Stimulated activated memory B cell treated with anti-CD40 and anti-IgM and Interleukin-4, amounts not matched to agents 10 μg/mL and 1 μg/mL and 100 μg/mL, for 72 hours (primary cell): Measurements from ENCODE around the gene NPY2R.

Experiments used
- ATAC-seq: fragments of 150-1000 bp; cut with Tn5 transposase; 2 replicates; pipeline ENCODE4 v1.10.0; 2021
- H3K27ac Mint-ChIP-seq: one replicate; pipeline ENCODE4 v1.8.0; 2022; ENCODE audit warnings: mild to moderate bottlenecking, mixed read lengths
- H3K27me3 Mint-ChIP-seq: one replicate; pipeline ENCODE4 v1.8.0; 2022; ENCODE audit warnings: mixed read lengths
- H3K36me3 Mint-ChIP-seq: one replicate; pipeline ENCODE4 v1.8.0; 2022; ENCODE audit warnings: mixed read lengths
- H3K4me1 Mint-ChIP-seq: one replicate; pipeline ENCODE4 v1.8.0; 2022; ENCODE audit warnings: mixed read lengths
- H3K4me3 Mint-ChIP-seq: one replicate; pipeline ENCODE4 v1.8.0; 2022; ENCODE audit warnings: mild to moderate bottlenecking, moderate library complexity, mixed read lengths
- H3K9me3 Mint-ChIP-seq: one replicate; pipeline ENCODE4 v1.8.0; 2022; ENCODE audit warnings: mixed read lengths

Gene NPY2R

DNA sequence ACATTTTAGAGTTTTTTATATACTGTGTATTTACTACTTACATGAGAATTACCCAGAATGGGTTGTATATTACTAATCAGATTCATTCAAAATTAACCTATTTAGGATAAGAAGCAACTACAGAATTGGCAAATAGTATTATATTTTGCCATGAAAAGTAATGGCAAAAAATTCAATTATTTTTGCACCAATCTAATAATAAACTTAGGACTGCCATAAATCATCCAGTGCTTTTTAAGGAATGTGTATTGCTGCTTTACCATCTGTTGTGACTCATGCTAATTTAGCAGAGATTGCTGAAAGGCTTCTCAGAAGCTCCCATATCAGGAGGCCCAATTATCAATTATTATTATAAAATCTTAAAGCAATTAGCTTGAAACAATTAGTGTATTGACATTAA is 24.0 kb downstream of the NPY2R start:
- no peaks in the 10 kb centered on the region for H3K27me3 Mint-ChIP-seq
- no peak for ATAC-seq
- no peak overlapping the region for H3K4me3 Mint-ChIP-seq
- H3K4me1 Mint-ChIP-seq = no peaks in the 10 kb centered on the region
- H3K9me3 Mint-ChIP-seq = no peaks in the 10 kb centered on the region
- no peak overlapping the region for H3K27ac Mint-ChIP-seq
- H3K36me3 Mint-ChIP-seq = no peaks in the 10 kb centered on the region

DNA sequence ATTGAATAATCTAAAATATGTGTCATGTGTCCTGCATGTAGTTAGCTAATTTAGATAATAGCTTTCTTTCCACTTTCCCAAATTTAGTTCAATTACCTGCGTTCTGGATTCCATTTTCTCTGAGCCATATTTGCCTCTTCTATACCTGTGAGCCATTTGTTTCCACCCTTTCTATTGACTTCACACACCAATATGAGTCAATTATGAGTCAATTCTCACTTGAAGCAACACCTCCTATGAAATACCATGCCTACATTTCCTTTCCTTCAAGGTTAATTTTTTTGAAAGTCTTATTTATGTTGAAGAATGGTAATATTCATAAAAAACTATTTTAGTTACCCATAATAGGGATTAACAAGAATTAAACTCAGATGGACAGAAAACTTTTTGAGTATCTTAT is 25.8 kb downstream of the NPY2R start:
- Mint-ChIP-seq H3K9me3 (no peaks in the 10 kb centered on the region), H3K27ac (no peak overlapping the region), H3K36me3 (no peaks in the 10 kb centered on the region), H3K27me3 (no peaks in the 10 kb centered on the region), H3K4me1 (no peaks in the 10 kb centered on the region), H3K4me3 (no peak overlapping the region)
- ATAC-seq = no peak

DNA sequence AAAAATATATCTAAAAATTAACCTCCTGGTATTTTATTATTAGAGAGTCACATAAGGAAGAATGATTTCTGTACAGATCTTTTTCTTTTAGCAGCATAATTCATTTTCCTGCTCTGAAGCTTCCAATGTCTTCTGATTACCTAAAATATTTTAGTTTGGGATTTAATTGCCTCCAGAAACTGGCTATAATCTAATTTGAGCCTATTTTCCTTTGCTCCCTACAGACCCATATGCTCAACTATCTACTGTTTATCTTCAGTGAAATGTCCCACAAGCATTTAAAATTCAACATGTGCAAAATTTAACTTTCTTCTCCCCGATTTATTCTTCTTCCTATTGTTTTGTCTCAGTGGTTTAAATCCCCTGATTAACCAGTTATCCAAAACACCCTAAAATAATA is 29.1 kb downstream of the NPY2R start:
- no peaks in the 10 kb centered on the region for H3K4me1 Mint-ChIP-seq
- no peaks in the 10 kb centered on the region for H3K36me3 Mint-ChIP-seq
- H3K4me3 Mint-ChIP-seq = no peak overlapping the region

DNA sequence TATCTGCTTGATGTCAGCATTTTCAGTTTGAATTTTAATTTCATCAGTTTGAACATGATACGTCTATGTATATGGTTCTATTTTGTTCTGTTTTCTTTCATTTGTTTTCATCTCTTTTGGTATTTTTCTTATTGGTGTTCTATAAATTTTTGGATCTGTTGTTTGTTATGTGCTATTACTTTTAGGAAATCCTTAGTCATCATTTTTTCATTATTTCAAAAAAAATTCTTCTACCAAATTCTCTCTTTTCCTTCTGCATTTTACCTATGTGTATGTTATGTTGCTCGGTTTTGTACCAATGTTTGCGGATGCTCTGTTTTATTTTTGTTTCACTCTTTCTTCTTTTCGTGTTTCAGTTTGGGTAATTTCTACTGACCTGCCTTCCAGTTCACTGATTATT is 32.8 kb downstream of the NPY2R start:
- H3K9me3 Mint-ChIP-seq = peaks cover 5% of the 10 kb centered on the region

More for the DNA sequence above, 29.1 kb downstream of the NPY2R start:
- no peak overlapping the region for H3K27ac Mint-ChIP-seq
- H3K9me3 Mint-ChIP-seq = peaks cover 5% of the 10 kb centered on the region
- ATAC-seq = no peak
- no peaks in the 10 kb centered on the region for H3K27me3 Mint-ChIP-seq

DNA sequence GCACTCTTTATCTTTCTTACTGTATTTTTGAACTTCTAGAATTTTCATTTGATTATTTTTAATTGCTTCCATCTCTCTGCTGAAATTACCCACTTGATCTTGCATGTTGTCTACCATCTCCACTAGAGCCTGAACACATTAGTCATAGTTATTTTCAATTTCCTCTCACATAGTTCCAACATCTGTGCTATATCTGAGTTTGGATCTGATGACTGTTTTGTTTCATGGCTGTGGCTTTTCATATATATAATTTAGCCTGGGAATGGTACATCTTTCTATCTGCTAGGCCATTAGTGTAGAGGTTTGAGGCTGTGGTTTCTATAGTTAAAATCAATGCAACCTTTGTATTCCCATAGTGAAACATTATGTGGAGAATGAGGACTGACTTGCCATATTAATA is 33.2 kb downstream of the NPY2R start:
- ATAC-seq = no peak
- H3K4me1 Mint-ChIP-seq = no peaks in the 10 kb centered on the region
- no peaks in the 10 kb centered on the region for H3K36me3 Mint-ChIP-seq
- no peak overlapping the region for H3K27ac Mint-ChIP-seq
- H3K27me3 Mint-ChIP-seq = no peaks in the 10 kb centered on the region
- H3K4me3 Mint-ChIP-seq = no peak overlapping the region
- peaks cover 5% of the 10 kb centered on the region for H3K9me3 Mint-ChIP-seq

More for the DNA sequence above, 32.8 kb downstream of the NPY2R start:
- no peaks in the 10 kb centered on the region for H3K27me3 Mint-ChIP-seq
- no peak overlapping the region for H3K27ac Mint-ChIP-seq
- H3K4me1 Mint-ChIP-seq = no peaks in the 10 kb centered on the region
- H3K4me3 Mint-ChIP-seq = no peak overlapping the region
- no peaks in the 10 kb centered on the region for H3K36me3 Mint-ChIP-seq
- no peak for ATAC-seq

DNA sequence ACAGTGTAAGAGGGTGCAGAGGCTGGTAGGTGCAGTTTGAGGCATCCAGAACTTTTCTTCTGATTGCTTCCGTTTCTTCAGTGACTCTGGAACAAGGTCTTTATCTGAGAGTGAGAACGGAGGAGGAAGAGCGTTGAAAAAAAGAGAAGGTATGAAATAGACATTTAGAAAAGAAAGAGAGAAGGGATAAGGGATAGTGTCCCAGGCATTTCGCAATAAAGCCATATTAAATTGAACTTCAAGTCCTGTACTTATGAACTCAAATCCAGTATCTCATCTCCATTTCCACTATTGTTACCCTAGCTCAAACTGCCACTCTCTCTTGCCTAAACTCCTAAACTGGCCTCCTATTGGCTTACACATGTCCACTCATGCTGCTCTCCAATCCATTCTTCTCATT is 36.7 kb downstream of the NPY2R start:
- H3K27ac Mint-ChIP-seq = no peak overlapping the region
- no peaks in the 10 kb centered on the region for H3K27me3 Mint-ChIP-seq
- H3K4me1 Mint-ChIP-seq = no peaks in the 10 kb centered on the region
- no peak for ATAC-seq
- H3K9me3 Mint-ChIP-seq = peaks cover 5% of the 10 kb centered on the region
- no peaks in the 10 kb centered on the region for H3K36me3 Mint-ChIP-seq
- no peak overlapping the region for H3K4me3 Mint-ChIP-seq

DNA sequence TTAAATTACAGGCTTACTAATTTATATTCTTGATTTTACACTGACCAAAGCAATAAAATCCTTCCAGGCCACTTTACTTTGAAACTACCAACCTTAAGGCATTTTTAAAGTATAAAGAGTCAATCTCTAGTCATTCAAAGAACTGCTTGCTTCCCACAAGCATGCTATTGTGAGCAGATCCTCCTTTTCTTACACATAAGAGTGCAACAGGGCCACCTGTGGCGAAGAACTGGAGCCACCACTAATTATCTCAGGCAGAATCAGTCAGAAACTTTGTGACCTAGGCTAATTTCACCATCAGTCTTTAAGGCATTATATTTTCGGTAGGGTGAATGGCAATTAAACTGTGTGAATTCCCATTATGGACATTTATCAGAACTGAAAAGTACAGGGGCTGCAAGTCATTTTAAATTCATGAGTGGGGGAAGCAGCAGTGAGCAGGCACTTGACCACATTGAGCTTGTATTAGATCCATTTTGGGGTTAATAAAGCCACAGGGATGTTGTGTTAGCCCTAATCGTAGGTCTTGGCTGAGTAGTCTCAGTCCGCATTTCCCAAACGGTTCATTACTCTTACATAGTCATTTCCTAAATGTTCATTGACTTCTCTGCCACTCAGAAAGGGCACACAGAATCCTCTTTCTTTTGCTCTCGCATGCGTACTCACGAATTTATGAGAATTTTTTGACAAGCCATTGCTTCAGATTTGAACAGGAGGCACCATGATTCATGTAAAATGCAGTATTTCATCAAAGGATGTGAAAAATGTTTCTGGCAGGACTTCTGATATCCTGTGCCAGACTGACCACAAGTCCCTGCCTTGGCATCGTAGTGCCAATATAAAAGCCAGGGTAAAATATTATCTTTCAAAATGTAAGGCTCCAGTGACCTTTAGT is 39.8 kb downstream of the NPY2R start:
- H3K9me3 Mint-ChIP-seq = no peaks in the 10 kb centered on the region
- H3K27me3 Mint-ChIP-seq = no peaks in the 10 kb centered on the region
- no peaks in the 10 kb centered on the region for H3K36me3 Mint-ChIP-seq
- H3K4me1 Mint-ChIP-seq = no peaks in the 10 kb centered on the region
- H3K27ac Mint-ChIP-seq = no peak overlapping the region
- no peak overlapping the region for H3K4me3 Mint-ChIP-seq
- no peak for ATAC-seq

DNA sequence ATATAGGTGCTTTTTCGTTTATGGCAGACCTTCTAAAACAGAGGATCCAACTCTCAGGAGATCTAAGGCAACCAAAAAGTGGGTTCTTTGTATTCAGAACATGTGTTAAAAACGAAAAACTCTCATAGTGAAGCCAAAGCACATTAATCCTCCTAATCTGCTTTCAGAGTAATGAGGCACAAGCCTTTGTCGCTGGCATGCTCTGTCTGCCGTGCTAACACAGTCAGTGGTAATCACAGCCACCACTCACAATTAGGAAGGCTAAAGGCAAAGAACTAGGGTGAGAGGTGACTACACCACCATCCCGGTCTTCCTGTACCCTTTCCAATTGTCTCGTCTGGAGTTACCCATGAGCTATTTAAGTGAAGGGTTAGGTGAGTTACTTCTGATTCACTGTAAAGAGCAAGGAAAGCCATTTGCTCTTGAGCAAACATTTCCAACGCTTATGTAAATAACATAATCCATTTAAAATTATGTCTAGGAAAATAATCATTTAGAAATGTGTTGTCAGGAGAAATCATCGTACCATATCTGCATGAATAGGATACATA is 40.7 kb downstream of the NPY2R start:
- no peak overlapping the region for H3K4me3 Mint-ChIP-seq
- no peaks in the 10 kb centered on the region for H3K36me3 Mint-ChIP-seq
- ATAC-seq = no peak
- no peaks in the 10 kb centered on the region for H3K27me3 Mint-ChIP-seq
- H3K4me1 Mint-ChIP-seq = no peaks in the 10 kb centered on the region
- no peak overlapping the region for H3K27ac Mint-ChIP-seq
- H3K9me3 Mint-ChIP-seq = no peaks in the 10 kb centered on the region

DNA sequence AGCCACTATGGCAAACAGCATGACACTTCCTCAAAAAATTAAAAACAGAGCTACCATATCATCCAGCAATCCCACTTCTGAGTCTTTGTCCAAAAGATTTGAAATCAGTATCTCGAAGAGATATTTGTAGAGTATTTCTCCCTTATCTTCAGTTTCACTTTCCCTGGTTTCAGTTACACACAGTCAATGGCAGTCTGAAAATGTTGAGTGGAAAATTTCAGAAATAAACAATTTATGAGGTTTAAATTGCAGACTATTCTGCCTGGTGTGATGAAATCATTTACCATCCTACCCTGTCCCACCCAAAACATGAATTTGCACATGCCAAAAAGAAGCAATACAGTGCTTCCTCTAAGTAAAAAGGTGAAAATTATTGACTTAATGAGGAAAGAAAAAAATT is 43.9 kb downstream of the NPY2R start:
- no peak for ATAC-seq
- H3K27ac Mint-ChIP-seq = no peak overlapping the region
- H3K36me3 Mint-ChIP-seq = no peaks in the 10 kb centered on the region
- H3K27me3 Mint-ChIP-seq = no peaks in the 10 kb centered on the region
- no peak overlapping the region for H3K4me3 Mint-ChIP-seq
- H3K9me3 Mint-ChIP-seq = no peaks in the 10 kb centered on the region
- H3K4me1 Mint-ChIP-seq = no peaks in the 10 kb centered on the region

DNA sequence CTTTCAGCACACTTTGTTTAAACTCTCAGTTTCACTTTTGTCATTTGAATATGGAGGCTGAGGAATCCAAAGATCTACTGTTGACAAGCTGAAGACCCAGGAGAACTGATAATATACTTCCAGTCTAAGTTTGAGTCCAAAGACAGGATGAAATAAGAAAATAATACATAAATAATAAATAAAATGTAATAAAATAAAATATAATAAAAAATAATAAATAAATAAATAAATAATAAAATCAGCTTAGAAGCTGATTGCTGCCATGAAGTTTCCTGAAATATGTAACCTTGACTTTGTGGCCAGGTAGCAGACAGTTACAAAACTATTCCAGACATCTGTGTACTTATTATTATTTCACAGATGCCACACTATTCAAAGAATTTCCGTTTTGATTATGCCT is 55.0 kb downstream of the NPY2R start:
- H3K4me3 Mint-ChIP-seq = no peak overlapping the region
- peaks cover 3% of the 10 kb centered on the region for H3K9me3 Mint-ChIP-seq
- ATAC-seq = no peak
- H3K36me3 Mint-ChIP-seq = no peaks in the 10 kb centered on the region
- H3K27ac Mint-ChIP-seq = no peak overlapping the region
- no peaks in the 10 kb centered on the region for H3K4me1 Mint-ChIP-seq
- no peaks in the 10 kb centered on the region for H3K27me3 Mint-ChIP-seq

DNA sequence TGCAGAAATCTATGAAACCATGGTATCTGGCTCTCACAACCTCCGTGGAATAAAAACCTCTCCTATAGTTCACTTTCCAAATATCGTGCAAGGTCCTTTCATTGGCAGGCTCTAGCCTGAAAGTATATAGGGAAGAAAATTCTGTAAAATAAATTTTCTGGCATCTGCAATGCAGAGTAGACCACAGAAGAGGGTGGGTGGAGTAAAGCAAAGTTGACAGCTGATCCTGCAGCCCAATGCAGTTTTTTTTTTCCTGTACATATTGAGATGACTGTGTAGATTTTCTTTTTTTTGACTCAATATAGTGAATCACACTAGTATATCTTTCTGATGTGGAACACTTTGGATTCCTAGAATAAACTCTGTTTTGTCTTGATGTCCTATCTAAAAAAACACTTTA is 56.7 kb downstream of the NPY2R start:
- Mint-ChIP-seq H3K9me3 (no peaks in the 10 kb centered on the region), H3K27ac (no peak overlapping the region), H3K4me3 (no peak overlapping the region), H3K4me1 (no peaks in the 10 kb centered on the region), H3K27me3 (no peaks in the 10 kb centered on the region), H3K36me3 (no peaks in the 10 kb centered on the region)
- no peak for ATAC-seq
